Measurements from ENCODE around the gene KREMEN1. TPM values are rescaled to one million over a fixed set of nuclear protein-coding genes. Genes with fewer than 3 reads are reported as not detected.

The KREMEN1 gene
- polyA plus RNA-seq, 1 of the 3 experiments (the other 2 are of a cell fraction), result 10.0 TPM

- no peak for DNase-seq
Measured at GRCh38 chr22:29136782-29137700, 64.2 kb downstream of the KREMEN1 start.

More at GRCh38 chr22:29136782-29137700, 64.2 kb downstream of the KREMEN1 start:
- 91% methylated on average over 28 of the region's 31 CpGs for WGBS (ENCODE audit: low lambda C conversion rate)
- Histone ChIP-seq H3K4me1 (ENCODE audit: control insufficient read depth in 1 of 2, insufficient read depth in 2 of 2, low read depth in 1 of 2, low read length in 1 of 2) (no peaks in the 10 kb centered on the region), H3K4me3 (ENCODE audit: low read depth in 2 of 2, low read length in 1 of 2) (no peak overlapping the region), H3K27me3 (ENCODE audit: insufficient read depth) (no peaks in the 10 kb centered on the region), H3K9ac (no peak overlapping the region), H2AFZ (ENCODE audit: low read depth) (no peak overlapping the region), H3K36me3 (replicated peaks in 1 of 2; ENCODE audit: control insufficient read depth in 1 of 2, insufficient read depth in 2 of 2, low read length in 1 of 2) (peaks cover 7 to 18% of the 10 kb centered on the region in 2 experiments), H3K4me2 (no peak overlapping the region), H3K79me2 (ENCODE audit: insufficient read depth) (no peaks in the 10 kb centered on the region), H3K9me3 (no peaks in the 10 kb centered on the region), H3K9me2 (no peaks in the 10 kb centered on the region), H3K27ac (ENCODE audit: low read depth in 2 of 2, low read length in 1 of 2) (no peak overlapping the region), H4K20me1 (ENCODE audit: insufficient read depth) (no peaks in the 10 kb centered on the region), H3F3A (replicated peaks; ENCODE audit: insufficient read depth) (no peaks in the 10 kb centered on the region)
- POLR2A ChIA-PET, result no interaction called here
- CTCF ChIA-PET, result no interaction called here
- TF ChIP-seq MXI1 (IDR thresholded peaks at IDR 0.05; ENCODE audit: low read depth, low read length) (no peak), FOXJ3 (CRISPR knock-in tag; IDR thresholded peaks at IDR 0.05) (no peak), IRF3 (IDR thresholded peaks at IDR 0.05; ENCODE audit: low read depth, low read length) (no peak), TEAD4 (IDR thresholded peaks at IDR 0.05; ENCODE audit: borderline replicate concordance, insufficient read depth) (no peak), RXRA (IDR thresholded peaks at IDR 0.05; ENCODE audit: borderline replicate concordance, low read depth) (no peak), FOXM1 (IDR thresholded peaks at IDR 0.05; ENCODE audit: low read depth) (no peak), TAF1 (IDR thresholded peaks at IDR 0.05; ENCODE audit: borderline replicate concordance, low read depth, low read length) (no peak)
- TF ChIP-seq, protein P1, sequence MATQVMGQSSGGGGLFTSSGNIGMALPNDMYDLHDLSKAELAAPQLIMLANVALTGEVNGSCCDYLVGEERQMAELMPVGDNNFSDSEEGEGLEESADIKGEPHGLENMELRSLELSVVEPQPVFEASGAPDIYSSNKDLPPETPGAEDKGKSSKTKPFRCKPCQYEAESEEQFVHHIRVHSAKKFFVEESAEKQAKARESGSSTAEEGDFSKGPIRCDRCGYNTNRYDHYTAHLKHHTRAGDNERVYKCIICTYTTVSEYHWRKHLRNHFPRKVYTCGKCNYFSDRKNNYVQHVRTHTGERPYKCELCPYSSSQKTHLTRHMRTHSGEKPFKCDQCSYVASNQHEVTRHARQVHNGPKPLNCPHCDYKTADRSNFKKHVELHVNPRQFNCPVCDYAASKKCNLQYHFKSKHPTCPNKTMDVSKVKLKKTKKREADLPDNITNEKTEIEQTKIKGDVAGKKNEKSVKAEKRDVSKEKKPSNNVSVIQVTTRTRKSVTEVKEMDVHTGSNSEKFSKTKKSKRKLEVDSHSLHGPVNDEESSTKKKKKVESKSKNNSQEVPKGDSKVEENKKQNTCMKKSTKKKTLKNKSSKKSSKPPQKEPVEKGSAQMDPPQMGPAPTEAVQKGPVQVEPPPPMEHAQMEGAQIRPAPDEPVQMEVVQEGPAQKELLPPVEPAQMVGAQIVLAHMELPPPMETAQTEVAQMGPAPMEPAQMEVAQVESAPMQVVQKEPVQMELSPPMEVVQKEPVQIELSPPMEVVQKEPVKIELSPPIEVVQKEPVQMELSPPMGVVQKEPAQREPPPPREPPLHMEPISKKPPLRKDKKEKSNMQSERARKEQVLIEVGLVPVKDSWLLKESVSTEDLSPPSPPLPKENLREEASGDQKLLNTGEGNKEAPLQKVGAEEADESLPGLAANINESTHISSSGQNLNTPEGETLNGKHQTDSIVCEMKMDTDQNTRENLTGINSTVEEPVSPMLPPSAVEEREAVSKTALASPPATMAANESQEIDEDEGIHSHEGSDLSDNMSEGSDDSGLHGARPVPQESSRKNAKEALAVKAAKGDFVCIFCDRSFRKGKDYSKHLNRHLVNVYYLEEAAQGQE (IDR thresholded peaks at IDR 0.05; ENCODE audit: low read depth, low read length), result no peak
